ENCODE data around the gene GMPR.

GMPR gene

GRCh38 chr6:16274885-16275589 lies 36.6 kb downstream of the GMPR start:
- DNase-seq = no peak

GRCh38 chr6:16277101-16277981 lies 39.0 kb downstream of the GMPR start:
- DNase-seq = no peak

GRCh38 chr6:16278048-16278724 lies 39.8 kb downstream of the GMPR start:
- no peak for DNase-seq

- DNase-seq = no peak
These were observed 40.4 kb downstream of the GMPR start for GRCh38 chr6:16278750-16279149.

GRCh38 chr6:16279243-16279642 lies 40.9 kb downstream of the GMPR start:
- no peak for DNase-seq

- no peak for DNase-seq
These were observed 44.0 kb downstream of the GMPR start for GRCh38 chr6:16282370-16282769.

GRCh38 chr6:16284472-16284871 lies 46.1 kb downstream of the GMPR start:
- no peak for DNase-seq

GRCh38 chr6:16285467-16286150 lies 47.2 kb downstream of the GMPR start:
- no peak for DNase-seq

GRCh38 chr6:16286151-16286522 lies 47.8 kb downstream of the GMPR start:
- peak in 2 of 3 experiments; percentile 12 to 25 for DNase-seq

- DNase-seq = no peak
These were observed 49.8 kb downstream of the GMPR start for GRCh38 chr6:16288163-16288562.

- DNase-seq = no peak
These were observed 53.4 kb downstream of the GMPR start for GRCh38 chr6:16291739-16292138.

GRCh38 chr6:16292432-16292831 lies 54.0 kb downstream of the GMPR start:
- peak in 2 of 3 experiments; percentile 14 to 62 for DNase-seq

GRCh38 chr6:16292942-16293341 lies 54.6 kb downstream of the GMPR start:
- peak; percentile 60 to 92 (median 90) for DNase-seq

- no peak for DNase-seq
These were observed 56.0 kb downstream of the GMPR start for GRCh38 chr6:16294371-16294770.

- no peak for DNase-seq
These were observed 56.7 kb downstream of the GMPR start for GRCh38 chr6:16295060-16295459.

GRCh38 chr6:16295471-16295870 lies 57.1 kb downstream of the GMPR start:
- DNase-seq = no peak

GRCh38 chr6:16296061-16296670 lies 57.8 kb downstream of the GMPR start:
- no peak for DNase-seq

GRCh38 chr6:16299861-16300260 lies 61.5 kb downstream of the GMPR start:
- DNase-seq = no peak

- peak in 2 of 3 experiments; percentile 7 to 51 for DNase-seq
These were observed 63.1 kb downstream of the GMPR start for GRCh38 chr6:16301511-16301910.

- DNase-seq = peak in 2 of 3 experiments; percentile 12 to 36
These were observed 64.5 kb downstream of the GMPR start for GRCh38 chr6:16302721-16303552.

- DNase-seq = no peak
These were observed 66.9 kb downstream of the GMPR start for GRCh38 chr6:16305246-16305725.

All from NCI-H1417 (cell line).